Measurements from ENCODE around the gene ANKRD42.
"Not testable (repeated sequence)": the region's sequence is repeated elsewhere in the genome, so short reads cannot be mapped to it uniquely, and the experiment has no call there.

ANKRD42 gene

GRCh38 chr11:83252266-83252665 lies 58.8 kb downstream of the ANKRD42 start:
- no peak overlapping the region for H3K4me3 ChIP-seq (ENCODE audit: low read depth in 1 of 2, low read length in 2 of 2)
- no peak overlapping the region for H3K27ac ChIP-seq (ENCODE audit: low read depth, low read length)
- no peaks in the 10 kb centered on the region for H3K36me3 ChIP-seq (ENCODE audit: insufficient read depth, low read length)
- no peak overlapping the region for H3K9ac ChIP-seq (ENCODE audit: low read length)
- H3K4me1 ChIP-seq (ENCODE audit: insufficient read depth, low read length) = no peaks in the 10 kb centered on the region
- no peaks in the 10 kb centered on the region for H3K9me3 ChIP-seq (ENCODE audit: low read length)
- no peaks in the 10 kb centered on the region for H3K27me3 ChIP-seq (ENCODE audit: control insufficient read depth in 1 of 2, insufficient read depth in 2 of 2, low read length in 2 of 2)

GRCh38 chr11:83252941-83253340 lies 59.4 kb downstream of the ANKRD42 start:
- Histone ChIP-seq H3K4me3 (ENCODE audit: low read depth in 1 of 2, low read length in 2 of 2) (no peak overlapping the region), H3K36me3 (ENCODE audit: insufficient read depth, low read length) (no peaks in the 10 kb centered on the region), H3K27me3 (ENCODE audit: control insufficient read depth in 1 of 2, insufficient read depth in 2 of 2, low read length in 2 of 2) (no peaks in the 10 kb centered on the region), H3K27ac (ENCODE audit: low read depth, low read length) (no peak overlapping the region), H3K4me1 (ENCODE audit: insufficient read depth, low read length) (no peaks in the 10 kb centered on the region), H3K9me3 (ENCODE audit: low read length) (no peaks in the 10 kb centered on the region), H3K9ac (ENCODE audit: low read length) (no peak overlapping the region)

DNA sequence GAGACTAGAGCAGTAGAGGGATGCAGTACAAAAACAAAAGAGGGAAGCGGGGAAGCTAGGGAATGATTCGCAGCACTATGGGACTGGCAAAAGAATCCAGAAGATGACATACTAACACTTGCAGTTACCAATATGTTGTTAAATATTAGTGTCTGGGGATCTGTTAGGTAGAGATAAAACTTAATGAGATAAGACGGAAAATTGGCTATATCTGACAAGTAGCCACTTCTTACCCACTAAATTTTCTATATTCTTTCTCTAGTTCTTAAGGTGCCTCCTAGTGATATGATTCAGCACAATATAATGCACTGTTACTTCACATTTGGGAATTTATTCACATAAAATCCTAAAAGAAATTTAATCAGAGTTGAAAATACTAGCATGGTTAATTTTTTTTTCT lies 61.9 kb downstream of the ANKRD42 start:
- Histone ChIP-seq H3K9me3 (ENCODE audit: low read length) (no peaks in the 10 kb centered on the region), H3K4me1 (ENCODE audit: insufficient read depth, low read length) (no peaks in the 10 kb centered on the region), H3K27me3 (ENCODE audit: control insufficient read depth in 1 of 2, insufficient read depth in 2 of 2, low read length in 2 of 2) (no peaks in the 10 kb centered on the region), H3K27ac (ENCODE audit: low read depth, low read length) (no peak overlapping the region), H3K9ac (ENCODE audit: low read length) (no peak overlapping the region), H3K36me3 (ENCODE audit: insufficient read depth, low read length) (peaks cover 9% of the 10 kb centered on the region), H3K4me3 (ENCODE audit: low read depth in 1 of 2, low read length in 2 of 2) (no peak overlapping the region)

- Histone ChIP-seq H3K27me3 (ENCODE audit: control insufficient read depth in 1 of 2, insufficient read depth in 2 of 2, low read length in 2 of 2) (no peaks in the 10 kb centered on the region), H3K27ac (ENCODE audit: low read depth, low read length) (no peak overlapping the region), H3K36me3 (ENCODE audit: insufficient read depth, low read length) (peaks cover 13% of the 10 kb centered on the region), H3K4me3 (ENCODE audit: low read depth in 1 of 2, low read length in 2 of 2) (no peak overlapping the region), H3K9me3 (ENCODE audit: low read length) (no peaks in the 10 kb centered on the region), H3K4me1 (ENCODE audit: insufficient read depth, low read length) (no peaks in the 10 kb centered on the region), H3K9ac (ENCODE audit: low read length) (no peak overlapping the region)
These were observed 63.3 kb downstream of the ANKRD42 start for GRCh38 chr11:83256602-83257340.

GRCh38 chr11:83257761-83258168 lies 64.3 kb downstream of the ANKRD42 start:
- Histone ChIP-seq H3K9me3 (ENCODE audit: low read length) (no peaks in the 10 kb centered on the region), H3K36me3 (ENCODE audit: insufficient read depth, low read length) (peaks cover 15% of the 10 kb centered on the region), H3K4me3 (ENCODE audit: low read depth in 1 of 2, low read length in 2 of 2) (no peak overlapping the region), H3K27ac (ENCODE audit: low read depth, low read length) (no peak overlapping the region), H3K4me1 (ENCODE audit: insufficient read depth, low read length) (no peaks in the 10 kb centered on the region), H3K27me3 (ENCODE audit: control insufficient read depth in 1 of 2, insufficient read depth in 2 of 2, low read length in 2 of 2) (no peaks in the 10 kb centered on the region), H3K9ac (ENCODE audit: low read length) (no peak overlapping the region)

GRCh38 chr11:83259559-83259958 lies 66.0 kb downstream of the ANKRD42 start:
- Histone ChIP-seq H3K36me3 (ENCODE audit: insufficient read depth, low read length) (peaks cover 28% of the 10 kb centered on the region), H3K4me1 (ENCODE audit: insufficient read depth, low read length) (no peaks in the 10 kb centered on the region), H3K27me3 (ENCODE audit: control insufficient read depth in 1 of 2, insufficient read depth in 2 of 2, low read length in 2 of 2) (no peaks in the 10 kb centered on the region), H3K4me3 (ENCODE audit: low read depth in 1 of 2, low read length in 2 of 2) (no peak overlapping the region), H3K27ac (ENCODE audit: low read depth, low read length) (no peak overlapping the region), H3K9me3 (ENCODE audit: low read length) (no peaks in the 10 kb centered on the region), H3K9ac (ENCODE audit: low read length) (no peak overlapping the region)

DNA sequence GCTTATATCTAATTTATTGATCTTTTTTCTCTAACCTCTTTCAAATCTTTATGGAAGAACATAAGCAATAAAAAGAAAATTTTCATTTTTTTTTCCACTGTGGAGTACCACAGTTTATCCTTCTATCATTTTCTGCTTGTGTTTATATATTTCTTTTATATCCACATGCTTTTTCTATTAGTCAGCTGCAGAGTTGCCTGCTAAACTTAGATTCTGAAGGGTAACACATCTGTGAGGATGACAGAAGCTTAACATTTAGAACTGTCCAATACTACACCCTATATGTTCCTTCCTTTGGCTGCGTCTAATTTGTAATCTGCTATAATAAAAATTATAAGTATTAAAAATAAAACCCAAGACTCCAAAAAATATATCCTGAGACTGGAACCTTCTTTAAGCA lies 71.8 kb downstream of the ANKRD42 start:
- Histone ChIP-seq H3K4me3 (ENCODE audit: low read depth in 1 of 2, low read length in 2 of 2) (no peak overlapping the region), H3K4me1 (ENCODE audit: insufficient read depth, low read length) (no peaks in the 10 kb centered on the region), H3K9ac (ENCODE audit: low read length) (no peak overlapping the region), H3K27ac (ENCODE audit: low read depth, low read length) (no peak overlapping the region), H3K27me3 (ENCODE audit: control insufficient read depth in 1 of 2, insufficient read depth in 2 of 2, low read length in 2 of 2) (no peaks in the 10 kb centered on the region), H3K9me3 (ENCODE audit: low read length) (no peaks in the 10 kb centered on the region), H3K36me3 (ENCODE audit: insufficient read depth, low read length) (peaks cover 25% of the 10 kb centered on the region)

DNA sequence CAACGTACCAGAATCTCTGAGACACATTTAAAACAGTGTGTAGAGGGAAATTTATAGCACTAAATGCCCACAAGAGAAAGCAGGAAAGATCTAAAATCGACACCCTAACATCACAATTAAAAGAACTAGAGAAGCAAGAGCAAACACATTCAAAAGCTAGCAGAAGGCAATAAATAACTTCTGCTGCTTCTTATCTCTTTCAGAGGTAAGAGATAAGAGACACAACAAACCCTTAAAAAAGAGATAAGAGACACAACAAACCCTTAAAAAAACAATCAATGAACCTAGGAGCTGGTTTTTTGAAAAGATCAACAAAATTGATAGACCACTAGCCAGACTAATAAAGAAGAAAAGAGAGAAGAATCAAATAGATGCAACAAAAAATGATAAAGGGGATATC lies 75.6 kb downstream of the ANKRD42 start:
- H3K9ac ChIP-seq (ENCODE audit: low read length); H3K27me3 ChIP-seq (ENCODE audit: control insufficient read depth in 1 of 2, insufficient read depth in 2 of 2, low read length in 2 of 2); H3K4me3 ChIP-seq (ENCODE audit: low read depth in 1 of 2, low read length in 2 of 2); H3K4me1 ChIP-seq (ENCODE audit: insufficient read depth, low read length); H3K9me3 ChIP-seq (ENCODE audit: low read length); H3K27ac ChIP-seq (ENCODE audit: low read depth, low read length): not testable (repeated sequence)
- H3K36me3 ChIP-seq (ENCODE audit: insufficient read depth, low read length) = peaks cover 20% of the 10 kb centered on the region

DNA sequence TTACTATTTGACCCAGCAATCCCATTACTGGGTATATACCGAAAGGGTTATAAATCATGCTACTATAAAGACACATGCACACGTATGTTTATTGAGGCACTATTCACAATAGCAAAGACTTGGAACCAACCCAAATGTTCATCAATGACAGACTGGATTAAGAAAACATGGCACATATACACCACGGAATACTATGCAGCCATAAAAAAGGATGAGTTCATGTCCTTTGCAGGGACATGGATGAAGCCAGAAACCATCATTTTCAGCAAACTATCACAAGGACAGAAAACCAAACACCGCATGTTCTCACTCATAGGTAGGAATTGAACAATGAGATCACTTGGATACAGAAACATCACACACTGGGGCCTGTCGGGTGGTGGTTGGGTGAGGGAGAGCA lies 78.2 kb downstream of the ANKRD42 start:
- peaks cover 26% of the 10 kb centered on the region for H3K36me3 ChIP-seq (ENCODE audit: insufficient read depth, low read length)
- not testable (repeated sequence) for H3K27ac ChIP-seq (ENCODE audit: low read depth, low read length); H3K9ac ChIP-seq (ENCODE audit: low read length); H3K4me1 ChIP-seq (ENCODE audit: insufficient read depth, low read length); H3K27me3 ChIP-seq (ENCODE audit: control insufficient read depth in 1 of 2, insufficient read depth in 2 of 2, low read length in 2 of 2); H3K9me3 ChIP-seq (ENCODE audit: low read length); H3K4me3 ChIP-seq (ENCODE audit: low read depth in 1 of 2, low read length in 2 of 2)

- Histone ChIP-seq H3K27ac (ENCODE audit: low read depth, low read length) (no peak overlapping the region), H3K27me3 (ENCODE audit: control insufficient read depth in 1 of 2, insufficient read depth in 2 of 2, low read length in 2 of 2) (no peaks in the 10 kb centered on the region), H3K4me1 (ENCODE audit: insufficient read depth, low read length) (no peaks in the 10 kb centered on the region), H3K4me3 (ENCODE audit: low read depth in 1 of 2, low read length in 2 of 2) (no peak overlapping the region), H3K9ac (ENCODE audit: low read length) (no peak overlapping the region), H3K36me3 (ENCODE audit: insufficient read depth, low read length) (peaks cover 28% of the 10 kb centered on the region), H3K9me3 (ENCODE audit: low read length) (no peaks in the 10 kb centered on the region)
These were observed 79.1 kb downstream of the ANKRD42 start for GRCh38 chr11:83272627-83273026.

GRCh38 chr11:83275888-83276641 lies 82.6 kb downstream of the ANKRD42 start:
- Histone ChIP-seq H3K4me1 (ENCODE audit: insufficient read depth, low read length) (no peaks in the 10 kb centered on the region), H3K9ac (ENCODE audit: low read length) (no peak overlapping the region), H3K9me3 (ENCODE audit: low read length) (no peaks in the 10 kb centered on the region), H3K27me3 (ENCODE audit: control insufficient read depth in 1 of 2, insufficient read depth in 2 of 2, low read length in 2 of 2) (no peaks in the 10 kb centered on the region), H3K36me3 (ENCODE audit: insufficient read depth, low read length) (peaks cover 28% of the 10 kb centered on the region), H3K4me3 (ENCODE audit: low read depth in 1 of 2, low read length in 2 of 2) (no peak overlapping the region), H3K27ac (ENCODE audit: low read depth, low read length) (no peak overlapping the region)

DNA sequence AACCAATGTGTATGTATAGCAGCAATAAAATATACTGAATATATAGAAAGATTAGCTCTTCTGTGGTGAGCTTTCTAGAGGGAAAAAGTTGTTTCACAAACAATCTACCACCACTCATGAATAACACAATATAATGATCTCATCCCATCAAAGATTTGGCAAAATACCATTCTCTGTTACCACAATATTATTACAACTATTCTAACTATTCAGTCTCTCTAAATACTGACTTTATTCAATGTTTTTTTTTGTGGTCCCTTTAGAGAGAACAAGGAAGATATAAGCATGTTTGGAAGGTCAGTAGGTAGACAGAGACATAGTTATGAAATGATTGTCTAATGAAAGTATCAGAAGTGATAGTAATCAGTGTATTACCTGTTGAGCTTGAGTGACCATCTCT lies 84.8 kb downstream of the ANKRD42 start:
- no peaks in the 10 kb centered on the region for H3K9me3 ChIP-seq (ENCODE audit: low read length)
- no peak overlapping the region for H3K9ac ChIP-seq (ENCODE audit: low read length)
- H3K27ac ChIP-seq (ENCODE audit: low read depth, low read length) = no peak overlapping the region
- H3K27me3 ChIP-seq (ENCODE audit: control insufficient read depth in 1 of 2, insufficient read depth in 2 of 2, low read length in 2 of 2) = no peaks in the 10 kb centered on the region
- peaks cover 17% of the 10 kb centered on the region for H3K4me1 ChIP-seq (ENCODE audit: insufficient read depth, low read length)
- H3K4me3 ChIP-seq (ENCODE audit: low read depth in 1 of 2, low read length in 2 of 2) = no peak overlapping the region
- H3K36me3 ChIP-seq (ENCODE audit: insufficient read depth, low read length) = peaks cover 19% of the 10 kb centered on the region
